NCI-H2171 (cell line): ENCODE measurements around the gene CAVIN2.
"Not testable (repeated sequence)": the region's sequence is repeated elsewhere in the genome, so short reads cannot be mapped to it uniquely, and the experiment has no call there.

ENCODE experiments used
- DNase-seq: peaks from one replicate; lab custom pipeline; 2025; lab: John Stamatoyannopoulos, UW

Gene CAVIN2

GRCh38 chr2:191799526-191799925 lies 47.4 kb downstream of the CAVIN2 start:
- DNase-seq: no peak

GRCh38 chr2:191797942-191798876 lies 48.7 kb downstream of the CAVIN2 start:
- DNase-seq: no peak

GRCh38 chr2:191797500-191797899 lies 49.4 kb downstream of the CAVIN2 start:
- no peak for DNase-seq

- no peak for DNase-seq
Measured at GRCh38 chr2:191795715-191796114, 51.2 kb downstream of the CAVIN2 start.

- no peak for DNase-seq
Measured at GRCh38 chr2:191791953-191792560, 54.8 kb downstream of the CAVIN2 start.

- no peak for DNase-seq
Measured at GRCh38 chr2:191790737-191791136, 56.2 kb downstream of the CAVIN2 start.

- no peak for DNase-seq
Measured at GRCh38 chr2:191789796-191790195, 57.1 kb downstream of the CAVIN2 start.

GRCh38 chr2:191786694-191787093 lies 60.2 kb downstream of the CAVIN2 start:
- DNase-seq: no peak

- not testable (repeated sequence) for DNase-seq
Measured at GRCh38 chr2:191785651-191786050, 61.2 kb downstream of the CAVIN2 start.
